ENCODE measurements around the gene MTARC2.

Gene MTARC2

DNA sequence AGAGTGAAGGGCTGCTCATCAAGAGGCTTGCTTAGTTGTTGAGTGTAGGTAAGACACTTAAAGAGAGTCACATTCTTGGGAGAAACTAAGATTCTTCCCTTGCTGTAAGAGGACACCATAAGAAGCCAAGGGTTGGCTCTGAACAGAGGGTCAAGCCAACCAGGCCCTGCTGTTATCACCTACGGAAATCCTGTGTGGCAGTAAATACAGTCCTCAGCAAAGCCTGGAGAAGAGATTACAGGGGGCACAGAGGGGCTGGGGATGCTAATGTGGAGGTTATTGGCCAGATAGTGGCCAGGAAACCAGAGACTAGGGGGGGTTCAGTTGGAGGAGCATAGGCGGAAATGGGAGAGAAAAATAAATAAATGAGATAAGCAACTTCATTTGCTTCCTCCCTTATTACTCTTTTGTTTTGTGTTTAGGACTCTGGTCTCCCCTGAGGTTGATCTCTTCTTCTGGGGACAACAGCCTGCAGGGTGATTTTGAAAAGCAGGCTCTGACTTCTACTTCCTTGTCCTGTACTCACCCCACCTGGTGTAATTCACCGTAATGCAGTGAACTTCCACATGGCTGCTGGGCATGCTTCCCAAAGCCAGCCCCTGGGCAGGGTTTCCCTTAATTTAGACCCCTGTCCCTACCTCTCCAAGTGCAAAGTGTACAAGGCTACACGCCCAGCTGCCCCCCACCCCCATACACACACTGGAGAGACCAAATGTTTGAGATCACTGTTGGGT is 79.5 kb downstream of the MTARC2 start:
- H3K4me3 ChIP-seq (replicated peaks; ENCODE audit: insufficient read depth, low read length), result no peak overlapping the region
- no peak overlapping the region for H3K27ac ChIP-seq (replicated peaks)
- no peak for DNase-seq (ENCODE audit: low read depth in 1 of 2, low spot score in 1 of 2)
- no peaks in the 10 kb centered on the region for H3K27me3 ChIP-seq (ENCODE audit: insufficient read depth, poor library complexity, severe bottlenecking)
- no peak for TF ChIP-seq CTCF (IDR thresholded peaks at IDR 0.05; ENCODE audit: insufficient read depth, low read length)
- no peak for TF ChIP-seq POLR2AphosphoS5 (IDR thresholded peaks at IDR 0.05; ENCODE audit: low read depth)
- no peak for TF ChIP-seq GABPA (IDR thresholded peaks at IDR 0.05; ENCODE audit: low read depth)
- no peak for TF ChIP-seq SPI1 (IDR thresholded peaks at IDR 0.05; ENCODE audit: borderline replicate concordance, low read depth)
- TF ChIP-seq REST (IDR thresholded peaks at IDR 0.05; ENCODE audit: insufficient replicate concordance, low read depth), result no peak

GRCh38 chr1:220828179-220828490 is 80.0 kb downstream of the MTARC2 start:
- no peak overlapping the region for H3K27ac ChIP-seq (replicated peaks)
- no peak for DNase-seq (ENCODE audit: low read depth in 1 of 2, low spot score in 1 of 2)
- H3K27me3 ChIP-seq (ENCODE audit: insufficient read depth, poor library complexity, severe bottlenecking), result no peaks in the 10 kb centered on the region
- no peak overlapping the region for H3K4me3 ChIP-seq (replicated peaks; ENCODE audit: insufficient read depth, low read length)
- TF ChIP-seq SPI1 (IDR thresholded peaks at IDR 0.05; ENCODE audit: borderline replicate concordance, low read depth), result no peak
- TF ChIP-seq CTCF (IDR thresholded peaks at IDR 0.05; ENCODE audit: insufficient read depth, low read length), result no peak
- TF ChIP-seq GABPA (IDR thresholded peaks at IDR 0.05; ENCODE audit: low read depth), result no peak
- no peak for TF ChIP-seq POLR2AphosphoS5 (IDR thresholded peaks at IDR 0.05; ENCODE audit: low read depth)
- TF ChIP-seq REST (IDR thresholded peaks at IDR 0.05; ENCODE audit: insufficient replicate concordance, low read depth), result no peak

DNA sequence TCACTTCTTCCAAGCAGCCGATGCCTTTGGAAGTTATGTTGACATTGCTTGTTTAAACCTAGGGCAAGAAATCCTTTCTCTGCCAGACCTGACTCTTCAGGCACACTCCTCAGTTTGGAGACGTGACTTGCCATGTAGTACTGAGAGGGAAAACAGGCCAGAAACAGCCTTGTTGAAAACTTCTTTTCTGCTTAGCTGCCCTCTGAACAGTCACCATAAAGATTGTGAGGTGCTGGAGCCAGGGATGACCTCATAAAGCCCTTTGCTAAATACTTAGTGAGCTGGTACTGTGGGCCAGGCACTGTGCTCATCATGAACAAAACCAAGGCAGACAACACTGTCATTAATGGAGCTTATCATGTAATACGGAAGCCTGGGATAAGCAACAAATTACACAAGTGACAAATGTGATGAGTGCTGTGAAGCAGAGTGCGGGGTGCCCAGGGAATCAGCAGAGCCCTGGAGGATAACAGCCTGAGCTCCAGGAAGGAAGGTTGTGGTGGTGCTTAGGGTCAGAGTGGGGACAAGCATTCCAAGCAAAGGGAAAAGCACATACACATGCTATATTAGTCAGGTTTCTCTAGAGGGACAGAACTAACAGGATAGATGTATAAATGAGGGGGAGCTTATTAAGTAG is 80.9 kb downstream of the MTARC2 start:
- Histone ChIP-seq H3K27me3 (ENCODE audit: insufficient read depth, poor library complexity, severe bottlenecking) (no peaks in the 10 kb centered on the region), H3K27ac (replicated peaks) (no peak overlapping the region), H3K4me3 (replicated peaks; ENCODE audit: insufficient read depth, low read length) (no peak overlapping the region)
- DNase-seq (ENCODE audit: low read depth in 1 of 2, low spot score in 1 of 2), result no peak
- TF ChIP-seq SPI1 (IDR thresholded peaks at IDR 0.05; ENCODE audit: borderline replicate concordance, low read depth) (no peak), GABPA (IDR thresholded peaks at IDR 0.05; ENCODE audit: low read depth) (no peak), REST (IDR thresholded peaks at IDR 0.05; ENCODE audit: insufficient replicate concordance, low read depth) (no peak), POLR2AphosphoS5 (IDR thresholded peaks at IDR 0.05; ENCODE audit: low read depth) (no peak), CTCF (IDR thresholded peaks at IDR 0.05; ENCODE audit: insufficient read depth, low read length) (no peak)

Measured in HL-60 (cell line).